Measurements from ENCODE around the gene CRIP1.

The CRIP1 gene

GRCh38 chr14:105452963-105453362, 33.7 kb upstream of the CRIP1 start:
- DNase-seq, result no peak

- DNase-seq, result no peak
Observed at GRCh38 chr14:105453847-105454246, 32.8 kb upstream of the CRIP1 start.

- no peak for DNase-seq
Observed at GRCh38 chr14:105455086-105455640, 31.5 kb upstream of the CRIP1 start.

DNA sequence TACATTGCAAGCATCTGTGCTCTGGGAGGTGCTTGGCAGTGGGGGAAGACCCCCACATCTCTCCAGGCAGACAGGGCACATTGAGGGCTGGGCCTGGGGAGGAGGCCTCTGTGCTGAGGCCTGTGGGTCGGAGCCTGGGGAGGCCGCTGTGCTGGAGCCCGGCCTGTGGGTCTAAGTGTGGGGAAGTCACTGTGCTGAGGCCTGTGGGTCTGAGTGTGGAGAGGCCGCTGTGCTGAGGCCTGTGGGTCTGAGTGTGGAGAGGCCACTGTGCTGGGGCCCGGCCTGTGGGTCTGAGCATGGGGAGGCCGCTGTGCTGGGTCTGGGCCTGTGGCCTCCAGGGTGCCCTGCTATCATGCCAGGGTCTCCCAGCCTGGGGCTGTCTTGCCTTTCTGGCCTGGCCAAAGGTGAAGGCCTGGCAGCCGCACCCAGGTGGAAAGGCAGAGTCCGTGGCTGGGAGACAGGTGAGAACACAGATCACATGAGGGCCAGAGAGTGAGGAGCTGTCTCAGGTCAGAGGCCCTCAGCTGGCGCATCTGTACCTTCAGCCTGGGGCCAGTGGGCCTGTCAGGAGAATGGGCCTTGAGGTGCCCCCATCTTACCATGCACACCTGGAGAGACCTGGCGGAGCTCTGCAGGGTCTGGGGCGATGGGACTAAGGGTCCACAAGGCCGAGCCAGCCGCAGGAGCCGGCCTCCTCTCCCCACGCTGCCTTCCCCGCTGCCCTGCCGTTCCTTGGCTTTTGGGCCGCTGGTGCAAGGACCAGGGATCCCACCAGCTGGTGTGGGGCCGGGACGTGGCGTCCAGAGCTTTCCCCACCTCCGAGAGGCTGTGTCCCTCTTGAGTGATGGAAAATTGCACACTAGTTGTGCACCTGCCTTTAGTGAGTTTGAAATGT, 30.7 kb upstream of the CRIP1 start:
- DNase-seq, result no peak

- DNase-seq, result no peak
Observed at GRCh38 chr14:105456736-105457617, 29.7 kb upstream of the CRIP1 start.

- no peak for DNase-seq
Observed at GRCh38 chr14:105458010-105458409, 28.7 kb upstream of the CRIP1 start.

DNA sequence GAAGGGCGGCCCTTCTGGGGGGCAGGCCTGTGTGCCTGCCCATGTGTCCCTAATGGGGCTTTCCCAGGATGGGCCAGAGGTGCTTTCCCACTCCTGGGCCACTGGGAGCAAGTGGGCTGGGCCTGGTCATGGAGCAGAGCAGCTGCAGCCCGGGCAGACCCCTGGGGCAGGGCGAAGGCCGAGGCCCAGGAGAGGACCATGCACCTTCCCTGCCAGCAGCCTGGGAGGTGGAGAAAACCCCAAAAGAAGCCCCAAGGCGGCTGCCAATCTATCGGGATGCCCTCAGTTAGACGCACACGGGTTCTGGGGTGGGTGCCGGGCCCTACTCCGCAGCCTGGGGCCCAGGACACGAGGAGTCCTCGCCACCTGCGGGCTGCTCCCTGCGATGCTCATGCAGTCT, 28.1 kb upstream of the CRIP1 start:
- DNase-seq, result no peak

GRCh38 chr14:105460116-105460515, 26.6 kb upstream of the CRIP1 start:
- no peak for DNase-seq

DNA sequence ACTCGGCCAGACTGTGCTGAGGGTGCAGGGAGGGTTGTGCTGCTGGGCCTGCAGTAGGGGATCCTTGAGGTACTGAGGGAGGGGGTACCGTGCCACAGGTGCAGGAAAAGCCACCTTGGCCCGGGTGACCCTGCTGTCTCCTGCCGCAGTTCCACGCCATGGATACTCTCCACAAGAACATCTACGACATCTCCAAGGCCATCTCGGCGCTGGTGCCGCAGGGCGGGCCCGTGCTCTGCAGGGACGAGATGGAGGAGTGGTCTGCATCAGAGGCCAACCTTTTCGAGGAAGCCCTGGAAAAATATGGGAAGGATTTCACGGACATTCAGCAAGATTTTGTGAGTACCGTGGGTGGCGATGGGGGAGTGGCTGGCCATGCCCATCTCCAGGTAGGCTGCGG, 26.1 kb upstream of the CRIP1 start:
- no peak for DNase-seq

GRCh38 chr14:105461903-105462302, 24.8 kb upstream of the CRIP1 start:
- no peak for DNase-seq

DNA sequence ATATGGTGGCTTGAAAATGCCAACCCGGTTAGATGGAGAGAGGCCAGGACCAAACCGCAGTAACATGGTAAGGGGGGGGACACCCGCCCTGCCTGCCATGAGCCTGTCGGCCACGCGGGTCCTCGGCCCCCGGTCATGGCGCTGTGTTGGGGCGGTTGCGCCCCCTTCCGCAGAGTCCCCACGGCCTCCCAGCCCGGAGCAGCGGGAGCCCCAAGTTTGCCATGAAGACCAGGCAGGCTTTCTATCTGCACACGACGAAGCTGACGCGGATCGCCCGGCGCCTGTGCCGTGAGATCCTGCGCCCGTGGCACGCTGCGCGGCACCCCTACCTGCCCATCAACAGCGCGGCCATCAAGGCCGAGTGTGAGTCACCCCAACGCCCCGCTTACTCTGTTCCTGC, 22.2 kb upstream of the CRIP1 start:
- no peak for DNase-seq

- no peak for DNase-seq
Observed at GRCh38 chr14:105465209-105466031, 21.3 kb upstream of the CRIP1 start.

- no peak for DNase-seq
Observed at GRCh38 chr14:105466531-105467248, 20.0 kb upstream of the CRIP1 start.

GRCh38 chr14:105467249-105467941, 19.3 kb upstream of the CRIP1 start:
- no peak for DNase-seq

- DNase-seq, result no peak
Observed at GRCh38 chr14:105467942-105468471, 18.7 kb upstream of the CRIP1 start.

- DNase-seq, result no peak
Observed at GRCh38 chr14:105468621-105469241, 18.0 kb upstream of the CRIP1 start.

- no peak for DNase-seq
Observed at GRCh38 chr14:105469456-105470349, 17.0 kb upstream of the CRIP1 start.

GRCh38 chr14:105470350-105471296, 16.1 kb upstream of the CRIP1 start:
- no peak for DNase-seq
